GM19397 (cell line): ENCODE results near the gene C14orf93.

Source experiments
- ATAC-seq: cut with Tn5 transposase; IDR thresholded peaks from one replicate; pipeline ENCODE4 v1.9.1; 2021; ENCODE audit warnings: mild to moderate bottlenecking, moderate library complexity; ENCODE audit not compliant: unreplicated experiment

The C14orf93 gene

DNA sequence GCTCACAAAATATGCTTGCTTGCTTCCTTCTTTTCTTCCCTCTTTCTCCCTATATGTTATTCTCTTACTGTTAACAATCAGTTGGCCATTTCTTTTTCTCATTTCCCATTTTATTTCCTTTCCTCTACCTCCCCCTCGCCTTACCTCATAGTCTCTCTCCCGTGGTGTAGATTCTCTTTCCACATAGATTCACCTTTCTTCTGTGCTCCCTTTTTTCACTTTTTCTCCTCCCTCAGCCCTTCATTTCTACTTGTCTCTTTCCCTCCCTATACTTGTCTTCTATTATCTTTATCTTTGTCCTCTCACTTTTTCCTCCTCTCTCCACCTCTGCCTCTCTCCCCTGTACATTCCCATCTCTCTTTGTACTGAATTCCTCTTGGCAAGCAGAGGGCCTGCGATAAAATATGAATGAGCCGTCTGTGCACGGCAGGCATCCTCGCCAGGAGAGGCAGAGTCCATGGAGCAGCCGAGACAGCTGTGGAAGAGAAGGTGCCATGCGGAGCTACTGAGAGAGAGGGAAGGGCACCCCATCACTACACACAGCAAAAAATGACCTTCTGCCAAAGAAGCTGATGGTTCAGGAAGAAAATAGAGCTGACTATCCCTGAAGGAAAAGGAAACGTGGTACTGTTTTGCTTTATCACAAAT, 12.1 kb downstream of the C14orf93 start:
- ATAC-seq, result no peak

DNA sequence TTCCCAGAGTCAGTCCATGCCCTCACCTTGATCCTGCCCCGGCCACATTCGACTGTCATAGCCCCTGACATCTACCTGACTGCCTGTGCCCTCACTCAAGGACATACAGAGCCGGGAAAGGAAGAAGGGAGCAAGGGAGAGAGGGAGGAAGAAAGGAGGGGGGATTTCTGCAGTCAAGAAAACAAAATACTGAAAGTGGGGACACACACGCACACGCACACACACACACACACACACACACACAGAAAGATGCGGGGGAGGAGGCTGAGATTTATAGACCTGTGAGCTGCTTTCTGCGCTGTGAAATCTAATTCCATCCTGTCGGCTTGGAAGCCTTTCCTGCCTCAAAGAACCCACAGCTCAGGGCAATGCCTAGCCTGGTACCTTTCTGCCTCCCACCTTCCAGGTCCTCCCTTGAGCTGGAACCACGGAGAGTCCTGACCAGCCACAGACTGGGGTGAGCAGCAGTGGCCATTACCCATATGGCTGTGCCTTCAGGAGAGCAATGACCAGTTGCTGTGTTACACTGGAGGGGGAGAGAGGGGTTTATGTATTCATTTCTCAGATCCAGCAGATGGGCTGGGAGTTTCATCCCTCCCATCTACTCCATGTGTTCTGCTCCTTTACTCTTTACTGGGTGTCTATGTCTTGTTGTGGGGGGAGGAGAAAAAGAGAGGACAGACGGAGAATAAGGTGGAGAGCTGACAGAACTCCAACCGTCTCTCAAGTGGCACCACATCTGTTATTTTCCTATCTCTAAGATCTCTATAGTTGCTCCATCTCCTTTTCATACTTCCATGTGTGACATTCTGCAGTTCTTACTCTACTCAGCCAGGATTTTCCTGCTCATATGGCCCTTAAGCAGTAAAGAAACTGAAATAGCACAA, 12.9 kb downstream of the C14orf93 start:
- no peak for ATAC-seq

DNA sequence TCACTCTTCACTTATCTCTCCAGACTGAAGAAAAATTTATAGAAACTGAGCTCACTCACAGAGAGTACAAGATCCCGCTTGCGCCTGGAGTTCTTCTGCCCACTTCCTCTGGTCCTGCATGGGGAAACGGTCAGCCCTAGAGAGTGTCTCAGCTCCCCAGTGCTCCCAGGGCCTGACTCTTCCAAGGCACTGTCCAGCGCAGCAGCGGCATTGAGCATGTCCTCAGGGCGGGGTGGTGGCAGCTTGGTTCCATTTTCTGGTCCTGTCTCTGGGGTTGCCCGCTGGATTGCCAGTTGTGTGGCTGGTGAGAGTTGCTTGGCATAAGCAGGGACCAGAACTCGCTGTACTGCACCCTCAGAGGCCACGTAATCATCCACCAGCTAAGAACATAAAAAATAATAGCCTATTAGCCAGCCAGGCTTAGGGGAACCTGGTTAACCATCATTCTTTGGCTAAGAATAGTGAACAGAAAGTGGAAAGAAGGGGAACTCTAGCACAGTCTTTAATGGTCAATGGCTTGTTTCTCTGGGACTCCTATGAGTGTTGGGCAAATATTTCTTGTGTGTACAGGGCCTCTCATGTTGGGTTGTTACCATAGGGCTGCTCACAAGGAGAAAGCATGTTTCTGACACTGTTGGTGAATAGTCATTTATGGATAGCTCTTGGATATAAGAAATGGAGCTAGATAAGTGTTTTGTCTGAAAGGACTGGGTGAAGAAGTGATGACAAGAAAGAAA, 13.9 kb downstream of the C14orf93 start:
- ATAC-seq, result no peak

DNA sequence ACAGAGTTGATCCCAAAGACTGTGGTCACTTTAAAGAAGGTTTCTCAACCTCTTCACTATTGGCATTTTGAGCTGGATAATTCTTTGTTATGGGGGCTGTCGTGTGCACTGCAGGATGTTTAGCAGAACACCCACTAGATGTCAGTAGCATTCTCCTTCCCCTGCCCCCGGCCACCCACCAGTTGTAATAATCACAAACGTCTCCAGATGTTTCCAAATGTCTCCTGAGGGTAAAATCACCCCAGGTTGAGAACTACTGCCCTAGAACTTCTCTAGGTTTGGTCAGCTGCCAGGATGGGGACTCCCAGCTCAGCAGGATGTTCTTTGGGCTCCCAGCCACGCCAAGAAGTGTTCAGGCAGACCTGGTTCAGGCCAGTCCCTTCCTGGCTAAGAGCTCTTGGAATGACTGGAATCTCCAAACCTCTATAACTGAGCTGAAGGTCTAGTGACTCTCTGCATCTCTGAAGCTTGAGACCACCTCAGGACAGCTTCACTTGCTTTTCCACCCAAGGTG, 15.1 kb downstream of the C14orf93 start:
- no peak for ATAC-seq

DNA sequence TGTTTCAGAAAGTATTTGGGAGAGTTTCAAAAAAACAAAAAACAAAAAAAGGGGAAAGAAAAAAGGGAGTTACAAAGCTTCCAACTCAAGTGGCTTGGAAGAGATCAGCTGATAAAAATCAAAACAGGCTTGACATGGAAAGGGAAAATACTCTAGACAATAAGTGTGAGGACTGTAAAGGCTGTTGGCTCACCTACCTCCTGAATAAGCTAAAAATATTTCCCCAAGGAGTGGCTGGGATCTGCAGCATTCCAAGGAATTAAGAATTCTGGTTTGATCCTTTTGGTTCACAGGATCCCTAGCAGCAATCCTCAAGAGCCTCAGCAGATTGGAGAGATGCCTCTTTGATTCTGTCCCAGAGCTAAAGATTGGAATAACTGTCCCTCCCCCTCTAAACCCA, 16.4 kb downstream of the C14orf93 start:
- ATAC-seq, result no peak

DNA sequence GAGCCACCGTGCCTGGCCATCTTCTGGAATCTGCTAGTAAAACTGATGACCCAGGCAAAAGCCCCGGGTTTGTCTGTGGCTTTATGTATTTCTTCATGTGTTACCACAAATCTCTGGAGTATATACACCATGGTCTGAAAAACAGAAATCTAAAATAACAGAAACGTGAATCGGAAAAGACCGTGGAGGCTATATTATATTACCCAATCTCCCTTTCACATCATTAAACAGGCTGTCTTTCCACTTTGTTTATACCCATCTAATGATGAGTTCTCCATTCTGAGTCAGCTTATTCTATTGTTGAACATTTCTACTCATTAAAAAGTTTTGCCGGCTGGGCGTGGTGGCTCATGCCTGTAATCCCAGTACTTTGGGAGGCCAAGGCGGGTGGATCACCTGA, 18.1 kb downstream of the C14orf93 start:
- ATAC-seq, result no peak

DNA sequence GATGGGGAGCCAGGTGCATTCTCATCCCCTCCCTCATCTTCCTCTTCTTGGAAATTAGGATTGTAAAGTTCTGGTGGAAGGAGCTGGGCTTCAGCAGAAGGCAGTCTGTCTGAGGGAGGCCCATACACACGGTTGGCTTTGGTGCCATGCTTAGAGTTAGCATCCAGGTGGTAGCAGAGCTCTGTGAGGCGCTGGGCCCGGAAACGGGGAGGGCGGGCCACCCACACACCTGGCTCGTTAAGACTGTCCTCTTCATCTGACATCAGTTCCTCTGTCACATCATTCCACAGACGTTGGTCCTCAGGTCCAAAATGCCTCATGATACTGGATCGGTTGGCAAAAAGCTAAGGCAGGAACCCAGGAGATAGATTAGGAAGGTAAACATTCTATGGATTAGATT, 22.7 kb downstream of the C14orf93 start:
- no peak for ATAC-seq

DNA sequence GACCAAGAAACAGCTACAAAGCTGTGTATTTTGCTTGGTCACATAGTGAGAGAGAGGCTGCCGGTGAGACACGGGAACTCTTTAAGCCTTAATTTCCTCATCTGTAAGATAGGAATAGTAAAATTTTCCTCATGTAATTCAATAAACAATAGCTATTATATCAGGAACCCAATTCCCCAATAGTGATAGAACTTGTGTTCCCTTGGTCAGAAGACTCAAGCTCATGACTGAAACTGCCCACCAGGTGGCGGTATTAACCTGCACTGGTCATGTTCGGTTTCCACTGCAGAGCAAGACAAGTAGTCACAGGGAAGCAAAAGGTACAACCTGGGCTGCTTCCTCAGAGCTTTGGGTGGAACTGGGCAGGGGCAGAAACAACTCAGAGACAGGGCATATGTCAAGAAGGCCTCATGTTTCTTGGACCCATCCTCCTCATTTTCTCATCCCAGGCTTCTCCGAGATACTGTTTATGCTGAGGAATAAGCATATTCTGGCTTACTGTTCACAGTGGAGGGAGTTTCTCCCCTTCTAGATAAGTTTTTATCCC, 23.4 kb downstream of the C14orf93 start:
- ATAC-seq, result no peak

DNA sequence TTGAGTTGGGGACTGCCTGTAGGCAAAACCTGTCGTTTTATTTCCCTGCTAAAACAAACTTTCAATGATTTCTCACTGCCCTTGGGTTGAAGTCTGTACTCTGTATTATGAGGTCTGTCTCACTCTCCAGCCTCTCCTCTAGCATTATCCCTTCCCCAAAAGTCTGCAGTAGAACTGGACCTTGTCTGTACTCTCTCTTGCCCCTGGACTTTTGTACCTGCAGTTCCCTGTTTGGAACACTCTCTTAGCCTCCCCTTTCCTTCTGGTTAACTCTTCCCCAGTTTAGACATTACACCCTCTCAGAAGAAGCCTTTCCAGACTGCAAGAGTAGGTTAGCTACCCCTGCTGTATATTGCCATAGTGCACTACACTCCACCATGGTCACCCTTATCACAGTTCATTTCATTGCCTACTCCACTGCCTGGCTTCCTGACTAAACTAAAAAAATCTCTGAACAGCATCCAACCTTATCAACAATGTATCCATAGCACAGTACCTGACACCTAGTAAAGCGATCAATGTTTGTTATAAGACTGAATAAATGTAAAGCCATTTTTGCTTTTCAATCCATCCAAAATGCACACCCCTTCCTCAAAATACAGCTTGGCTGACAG, 23.9 kb downstream of the C14orf93 start:
- no peak for ATAC-seq

DNA sequence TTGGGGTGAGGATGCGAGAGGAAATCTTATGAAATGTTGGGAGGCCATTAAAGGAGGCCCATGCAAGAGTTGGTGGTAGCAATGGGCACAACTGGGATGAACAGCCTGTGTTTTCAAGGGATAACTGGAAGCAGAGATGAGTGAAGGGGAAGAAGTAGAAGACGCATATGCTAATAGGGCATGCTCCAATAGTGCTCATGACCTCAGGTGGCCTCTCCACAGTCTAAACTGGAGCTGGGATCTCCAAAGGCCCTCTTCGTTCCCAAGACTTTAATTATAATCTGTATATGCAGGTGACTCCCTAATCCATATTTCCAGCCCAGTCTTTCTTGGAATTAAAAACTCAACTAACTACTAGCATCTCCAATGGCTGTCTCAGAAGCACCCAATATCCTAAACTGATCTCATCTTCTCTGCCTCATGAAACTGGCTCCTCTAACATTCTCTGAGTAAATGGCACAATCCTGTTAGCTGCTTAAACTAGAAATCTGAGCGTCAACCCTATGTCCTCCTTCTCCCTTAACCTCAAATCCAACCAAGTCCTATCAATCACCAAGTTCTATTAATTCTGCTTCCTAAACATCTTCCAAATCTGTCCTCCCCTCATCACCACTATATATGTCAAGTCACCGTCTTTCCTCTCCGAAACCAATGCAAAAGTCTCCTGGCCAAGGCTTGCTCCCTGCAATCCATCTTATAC, 24.8 kb downstream of the C14orf93 start:
- no peak for ATAC-seq

DNA sequence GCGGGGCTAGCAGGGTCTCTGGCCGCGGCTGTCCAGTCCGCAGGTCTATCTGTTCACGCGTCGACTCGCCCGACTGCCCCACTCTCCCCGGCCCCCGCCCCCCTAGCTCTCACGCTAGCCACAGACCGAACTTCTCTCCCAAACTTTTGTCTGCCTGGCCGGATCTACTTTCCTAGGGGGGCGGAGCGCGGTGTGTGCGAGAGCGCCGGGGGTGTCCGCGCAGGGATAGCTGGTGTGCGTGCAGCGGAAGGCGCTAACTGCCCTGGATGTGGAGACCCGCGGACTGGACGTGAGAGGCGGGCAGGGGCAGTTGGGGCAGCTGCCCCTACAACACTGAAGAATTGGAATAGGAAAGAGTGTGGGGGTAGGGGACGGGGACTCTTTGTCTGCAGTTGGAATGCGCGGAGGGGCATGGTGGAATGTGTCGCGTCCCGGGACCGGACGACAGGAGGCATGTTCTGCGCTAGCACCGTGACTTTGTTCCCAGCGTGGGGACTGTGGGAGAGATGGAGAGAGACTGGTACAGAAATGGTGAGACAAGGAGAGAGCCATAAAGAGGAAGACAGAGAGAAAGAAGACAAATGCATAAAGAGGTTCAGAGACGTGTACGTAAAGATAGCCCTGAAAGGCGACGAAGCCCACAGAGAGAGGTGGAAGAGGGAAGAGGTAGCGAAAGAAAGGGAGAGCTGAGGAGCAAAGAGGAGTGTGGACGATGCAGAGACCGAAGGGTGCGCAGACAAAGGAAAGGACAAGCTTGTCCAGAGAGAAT, 27.3 kb downstream of the C14orf93 start, which contains the start of gene AJUBA:
AJUBA (minus strand) TSS at position 75 of the 769 bp plus-strand sequence. CDS start 285 bp downstream, outside the sequence.
- no peak for ATAC-seq

DNA sequence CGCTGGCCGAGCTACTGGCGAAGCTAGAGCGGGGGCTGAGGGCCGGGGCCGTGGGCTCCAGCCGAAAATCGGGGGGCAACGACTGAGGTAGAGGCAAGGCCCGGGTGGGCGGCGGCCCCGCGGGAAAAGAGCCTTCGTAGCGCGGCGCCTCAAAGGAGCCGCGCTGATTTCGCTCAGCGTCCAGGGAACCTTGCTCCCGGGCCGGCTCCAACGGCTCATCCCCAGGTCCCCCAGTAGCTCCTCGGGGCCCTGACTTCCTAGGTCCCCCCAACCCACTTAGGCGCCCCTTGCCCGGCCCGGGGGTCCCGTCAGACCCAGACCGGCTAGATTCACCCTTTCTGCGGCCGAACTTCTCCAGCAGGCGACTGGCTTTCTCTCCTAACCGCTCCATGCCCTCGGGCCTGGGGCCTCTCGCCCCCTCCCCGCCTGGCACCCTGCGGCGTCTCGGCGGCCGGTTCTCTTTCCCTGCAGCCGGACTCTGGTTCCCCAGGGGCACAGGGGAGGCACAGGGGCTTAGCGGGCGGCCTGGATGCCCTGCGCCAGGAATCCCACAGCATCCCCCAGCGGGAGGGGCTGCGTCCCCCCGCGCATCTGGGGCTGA, 28.0 kb downstream of the C14orf93 start:
- ATAC-seq, result no peak

DNA sequence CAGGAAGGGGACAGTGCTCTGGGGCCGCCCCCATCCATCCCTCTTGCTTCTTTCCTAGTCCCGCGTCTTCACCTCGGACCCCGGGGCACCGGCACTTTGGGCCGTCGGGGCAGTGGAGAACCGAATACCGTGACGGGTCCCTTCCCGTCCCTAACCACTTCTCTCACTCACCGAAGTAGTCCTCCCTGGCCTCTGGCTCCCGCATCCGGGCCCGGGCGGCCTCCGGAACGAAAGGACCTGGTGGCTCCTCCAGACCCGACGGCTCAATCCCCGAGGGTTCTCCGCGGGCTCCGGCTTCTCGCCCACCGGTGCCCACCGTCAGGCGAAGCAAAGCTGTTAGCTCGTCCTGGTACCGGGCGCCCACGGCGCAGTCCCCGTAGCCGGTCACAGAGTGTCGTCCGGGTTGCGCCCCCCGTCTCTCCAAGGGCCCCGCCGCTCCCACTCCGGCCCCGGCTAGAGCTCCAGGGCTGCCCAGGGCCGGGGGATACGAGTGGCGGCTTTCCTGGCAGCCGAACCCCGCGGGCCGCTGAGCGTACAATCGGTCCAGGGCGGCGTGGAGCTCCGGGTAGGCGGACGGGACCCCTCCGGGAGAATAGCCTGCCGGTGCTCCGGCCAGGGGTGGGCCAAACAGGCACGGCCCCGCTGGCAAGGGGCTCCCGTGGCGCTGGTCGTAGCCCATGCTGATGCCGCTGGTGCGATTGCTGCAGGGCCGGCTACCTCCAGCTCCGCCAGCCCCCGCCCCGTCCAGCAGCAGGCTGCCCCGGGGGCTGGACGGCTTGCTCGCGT, 28.7 kb downstream of the C14orf93 start:
- no peak for ATAC-seq

DNA sequence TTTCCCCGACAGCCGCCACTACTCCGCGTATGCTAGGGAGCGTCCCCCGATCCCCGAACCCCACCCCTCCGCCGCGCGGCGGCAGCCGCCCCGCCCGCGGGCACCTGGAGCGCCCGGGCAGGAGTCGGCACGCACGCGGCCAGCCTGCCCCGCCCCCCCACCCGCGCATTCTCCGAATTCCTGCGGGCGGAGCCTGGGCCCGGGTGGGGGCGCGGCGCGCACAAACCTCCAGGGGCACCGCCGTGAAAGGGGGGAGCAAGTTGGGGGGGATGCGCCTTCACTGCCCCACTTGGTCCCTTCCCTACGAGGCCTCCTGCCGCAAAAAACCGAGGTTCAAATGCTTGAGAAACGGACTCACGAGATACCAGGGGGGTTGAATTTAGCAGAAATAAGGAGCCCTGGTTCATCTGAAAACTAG, 29.3 kb downstream of the C14orf93 start:
- no peak for ATAC-seq

DNA sequence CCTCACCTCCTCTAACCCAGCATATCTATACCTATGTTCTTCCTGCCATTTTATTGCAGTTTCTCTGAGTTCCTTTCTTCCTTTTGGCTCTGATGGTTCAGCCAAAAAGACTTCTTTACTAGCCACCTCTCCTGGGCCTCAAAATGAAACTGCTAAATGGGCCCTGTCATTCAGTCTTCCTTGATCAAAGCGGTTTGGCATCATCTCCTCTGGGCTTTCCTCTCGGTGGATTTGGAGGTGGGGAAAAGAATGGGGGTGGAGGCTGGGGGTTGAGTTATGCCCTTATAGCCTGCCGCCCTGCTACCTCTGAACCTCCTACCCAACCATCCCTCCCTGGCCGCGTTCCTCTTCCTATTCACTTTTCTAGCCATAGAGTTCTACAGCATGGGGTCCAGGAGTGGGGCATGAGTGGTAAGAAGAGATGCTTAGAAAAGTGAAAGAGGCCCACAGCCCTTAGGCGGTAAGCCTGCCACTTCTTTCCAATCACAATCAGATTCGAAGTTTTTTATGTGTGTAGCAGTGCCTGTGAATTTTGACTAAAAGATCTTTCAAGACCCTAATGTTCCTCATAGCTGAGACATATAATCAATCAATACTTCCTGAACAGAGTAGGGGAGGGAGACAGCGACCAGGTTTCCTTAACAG, 30.1 kb downstream of the C14orf93 start:
- no peak for ATAC-seq

DNA sequence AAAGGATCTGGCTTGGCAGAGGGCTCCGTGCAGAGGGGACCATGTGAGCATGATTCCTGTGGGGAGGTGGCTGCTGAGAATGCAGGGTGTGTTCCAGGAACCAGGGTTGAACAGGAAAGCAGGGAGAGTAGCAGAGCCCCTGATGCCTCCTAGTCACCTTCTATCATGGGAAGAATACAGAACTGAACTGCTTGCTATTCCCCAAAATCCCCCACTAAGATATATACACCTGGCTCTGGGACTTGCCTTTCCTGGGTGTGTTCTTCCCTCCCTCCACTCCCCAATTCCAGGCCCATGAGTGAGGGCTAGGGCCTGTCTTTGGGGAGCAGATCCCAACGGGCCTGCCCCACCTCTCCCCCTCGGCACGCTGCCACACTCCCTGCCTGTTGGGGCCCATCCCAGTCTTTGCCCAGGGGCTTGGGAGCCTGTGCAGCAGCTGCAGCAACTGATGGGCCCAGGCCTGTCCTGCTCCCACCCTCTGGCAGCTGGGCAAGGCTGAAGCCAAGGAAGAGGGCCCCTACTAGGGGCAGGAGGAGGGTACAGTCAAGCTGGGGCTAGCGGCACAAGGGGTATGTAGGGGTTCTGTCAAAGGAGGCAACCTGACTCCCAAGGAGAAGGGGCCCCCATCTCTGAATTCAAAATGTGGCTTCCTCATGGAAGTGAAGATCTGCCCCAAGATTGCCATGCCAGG, 30.8 kb downstream of the C14orf93 start:
- no peak for ATAC-seq

DNA sequence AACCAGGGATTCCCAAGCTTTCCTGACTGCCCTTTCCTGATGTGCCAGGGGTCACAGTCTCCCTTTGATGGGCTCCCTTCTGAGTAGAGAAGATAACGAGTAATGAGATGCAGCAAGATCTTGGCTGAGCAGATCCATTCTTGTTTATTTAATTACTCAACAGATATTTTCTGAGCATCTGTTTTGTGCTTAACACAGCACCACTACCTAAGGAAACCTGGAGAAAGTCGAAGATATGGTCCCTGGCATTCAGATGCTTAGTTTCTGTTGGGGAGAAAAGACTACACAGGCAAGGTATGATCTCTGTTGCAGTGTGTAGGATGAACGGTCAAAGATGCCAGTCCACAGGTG, 31.5 kb downstream of the C14orf93 start:
- no peak for ATAC-seq
